Large intestine (tissue), 3 donors: ENCODE measurements around the gene PQBP1. TPM values are rescaled to one million over a fixed set of nuclear protein-coding genes. Genes with fewer than 3 reads are reported as not detected.

ENCODE experiments used
- DNase-seq, 2 donors: peaks; one replicate each; pipeline versions ENCODE4 v3.0.0 to v3.0.0-alpha.2; 2013
- H3K27ac ChIP-seq: one replicate; pipeline ENCODE4 v1.5.1; 2013; ENCODE audit warnings: low read length
- H3K27me3 ChIP-seq: 2 replicates; pipeline ENCODE4 v1.6.1; 2013; ENCODE audit warnings: low read length; ENCODE audit not compliant: control insufficient read depth, insufficient read depth
- H3K36me3 ChIP-seq: 2 replicates; pipeline ENCODE4 v1.6.1; 2013; ENCODE audit warnings: low read length; ENCODE audit not compliant: control insufficient read depth, insufficient read depth
- H3K4me1 ChIP-seq: one replicate; pipeline ENCODE4 v1.6.1; 2013; ENCODE audit warnings: low read length; ENCODE audit not compliant: control insufficient read depth, insufficient read depth
- H3K4me3 ChIP-seq: one replicate; pipeline ENCODE4 v1.5.1; 2013; ENCODE audit warnings: low read length
- H3K9me3 ChIP-seq: one replicate; pipeline ENCODE4 v1.6.1; 2013; ENCODE audit warnings: mild to moderate bottlenecking, low read depth, low read length, moderate library complexity; ENCODE audit not compliant: control insufficient read depth
- WGBS: methylation state at CpG from one replicate; pipeline ENCODE4 v1.1.5; 2013; ENCODE audit warnings: low lambda C conversion rate; ENCODE audit not compliant: insufficient coverage; 5-methylcytosine and 5-hydroxymethylcytosine counted together
- polyA plus RNA-seq: library from polyadenylated mRNA; unstranded; fragments of 120-200 nt; gene quantifications from one replicate; pipeline ENCODE4 v1.2.1, GENCODE V29; 2013

Gene PQBP1
- polyA plus RNA-seq, 1 donor: 99.9 TPM

DNA sequence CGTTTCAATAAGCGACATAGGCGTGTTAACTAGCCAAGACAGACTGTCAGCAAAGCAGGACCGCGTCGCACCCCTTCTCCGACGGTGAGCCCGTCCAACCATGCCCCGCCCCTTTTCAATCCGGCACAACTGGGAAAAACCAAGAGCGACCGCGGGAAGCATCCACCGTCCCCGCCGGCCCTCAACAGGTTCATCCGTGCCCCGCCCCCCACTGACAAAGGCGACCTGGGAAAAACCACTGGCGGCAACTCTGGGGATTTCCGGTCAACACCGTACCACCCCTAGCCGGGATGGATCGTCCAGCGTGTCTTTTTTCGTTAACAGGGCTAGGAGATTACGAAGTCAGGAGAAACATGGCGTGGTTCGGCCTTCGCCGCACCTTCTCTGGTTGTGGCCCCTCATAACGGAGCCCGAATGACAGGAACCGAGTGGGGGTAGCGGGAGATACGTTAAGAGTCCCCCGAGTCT lies 539 bp upstream of the PQBP1 start:
- Histone ChIP-seq H3K9me3 (no peaks in the 10 kb centered on the region), H3K27ac (peak overlapping the region; percentile 96), H3K36me3 (peaks cover 43% of the 10 kb centered on the region), H3K27me3 (no peaks in the 10 kb centered on the region), H3K4me1 (peaks cover 5% of the 10 kb centered on the region), H3K4me3 (peak overlapping the region; percentile 84)
- peak; percentile 68 to 82 for DNase-seq
- no CpG with 5 or more reads among the region's 38 CpGs for WGBS

GRCh38 chrX:48899078-48899410 lies 1.3 kb downstream of the PQBP1 start:
- no peak overlapping the region for H3K27ac ChIP-seq
- H3K9me3 ChIP-seq: no peaks in the 10 kb centered on the region

GRCh38 chrX:48901069-48901468 lies 3.3 kb downstream of the PQBP1 start:
- Histone ChIP-seq H3K27me3 (no peaks in the 10 kb centered on the region), H3K4me3 (no peak overlapping the region), H3K27ac (no peak overlapping the region), H3K4me1 (peaks cover 5% of the 10 kb centered on the region), H3K9me3 (no peaks in the 10 kb centered on the region), H3K36me3 (peaks cover 33% of the 10 kb centered on the region)
- no peak for DNase-seq
- no CpG with 5 or more reads among the region's 7 CpGs for WGBS

More at GRCh38 chrX:48899078-48899410, 1.3 kb downstream of the PQBP1 start:
- no peak for DNase-seq
- Histone ChIP-seq H3K36me3 (peaks cover 35% of the 10 kb centered on the region), H3K4me1 (peaks cover 5% of the 10 kb centered on the region), H3K4me3 (no peak overlapping the region), H3K27me3 (no peaks in the 10 kb centered on the region)
- no CpG with 5 or more reads among the region's 8 CpGs for WGBS

GRCh38 chrX:48902135-48902534 lies 4.4 kb downstream of the PQBP1 start:
- WGBS: no CpG with 5 or more reads among the region's 20 CpGs
- no peak for DNase-seq
- Histone ChIP-seq H3K4me3 (no peak overlapping the region), H3K4me1 (no peaks in the 10 kb centered on the region), H3K27ac (no peak overlapping the region), H3K9me3 (no peaks in the 10 kb centered on the region), H3K36me3 (peaks cover 39% of the 10 kb centered on the region), H3K27me3 (no peaks in the 10 kb centered on the region)

DNA sequence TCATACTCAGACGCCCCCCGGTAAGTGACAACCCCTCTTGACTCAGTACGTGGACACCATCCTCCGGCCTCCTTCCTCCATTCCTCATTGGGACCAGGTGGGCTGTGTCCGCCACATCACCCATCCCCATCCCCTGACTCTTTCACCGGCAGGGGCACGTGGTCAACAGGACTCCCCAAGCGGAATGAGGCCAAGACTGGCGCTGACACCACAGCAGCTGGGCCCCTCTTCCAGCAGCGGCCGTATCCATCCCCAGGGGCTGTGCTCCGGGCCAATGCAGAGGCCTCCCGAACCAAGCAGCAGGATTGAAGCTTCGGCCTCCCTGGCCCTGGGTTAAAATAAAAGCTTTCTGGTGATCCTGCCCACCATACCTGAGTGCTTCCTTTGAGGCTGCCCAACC lies 5.0 kb downstream of the PQBP1 start:
- Histone ChIP-seq H3K4me3 (no peak overlapping the region), H3K4me1 (no peaks in the 10 kb centered on the region), H3K36me3 (peaks cover 41% of the 10 kb centered on the region), H3K9me3 (no peaks in the 10 kb centered on the region), H3K27ac (no peak overlapping the region), H3K27me3 (no peaks in the 10 kb centered on the region)
- no CpG with 5 or more reads among the region's 14 CpGs for WGBS
- DNase-seq: no peak

GRCh38 chrX:48903290-48903689 lies 5.6 kb downstream of the PQBP1 start:
- Histone ChIP-seq H3K4me1 (no peaks in the 10 kb centered on the region), H3K27ac (no peak overlapping the region), H3K4me3 (no peak overlapping the region), H3K27me3 (no peaks in the 10 kb centered on the region), H3K36me3 (peaks cover 42% of the 10 kb centered on the region), H3K9me3 (no peaks in the 10 kb centered on the region)
- no CpG with 5 or more reads among the region's 6 CpGs for WGBS
- DNase-seq: no peak

GRCh38 chrX:48904180-48904579 lies 6.5 kb downstream of the PQBP1 start:
- Histone ChIP-seq H3K27ac (no peak overlapping the region), H3K9me3 (no peaks in the 10 kb centered on the region), H3K36me3 (peaks cover 44% of the 10 kb centered on the region), H3K4me3 (no peak overlapping the region), H3K27me3 (no peaks in the 10 kb centered on the region), H3K4me1 (no peaks in the 10 kb centered on the region)
- no CpG with 5 or more reads among the region's 8 CpGs for WGBS
- no peak for DNase-seq

- no peak for DNase-seq
- Histone ChIP-seq H3K36me3 (peaks cover 46% of the 10 kb centered on the region), H3K27ac (no peak overlapping the region), H3K27me3 (no peaks in the 10 kb centered on the region), H3K9me3 (no peaks in the 10 kb centered on the region), H3K4me3 (no peak overlapping the region), H3K4me1 (no peaks in the 10 kb centered on the region)
- no CpG with 5 or more reads among the region's 14 CpGs for WGBS
Observed at GRCh38 chrX:48904626-48905025, 6.9 kb downstream of the PQBP1 start.

DNA sequence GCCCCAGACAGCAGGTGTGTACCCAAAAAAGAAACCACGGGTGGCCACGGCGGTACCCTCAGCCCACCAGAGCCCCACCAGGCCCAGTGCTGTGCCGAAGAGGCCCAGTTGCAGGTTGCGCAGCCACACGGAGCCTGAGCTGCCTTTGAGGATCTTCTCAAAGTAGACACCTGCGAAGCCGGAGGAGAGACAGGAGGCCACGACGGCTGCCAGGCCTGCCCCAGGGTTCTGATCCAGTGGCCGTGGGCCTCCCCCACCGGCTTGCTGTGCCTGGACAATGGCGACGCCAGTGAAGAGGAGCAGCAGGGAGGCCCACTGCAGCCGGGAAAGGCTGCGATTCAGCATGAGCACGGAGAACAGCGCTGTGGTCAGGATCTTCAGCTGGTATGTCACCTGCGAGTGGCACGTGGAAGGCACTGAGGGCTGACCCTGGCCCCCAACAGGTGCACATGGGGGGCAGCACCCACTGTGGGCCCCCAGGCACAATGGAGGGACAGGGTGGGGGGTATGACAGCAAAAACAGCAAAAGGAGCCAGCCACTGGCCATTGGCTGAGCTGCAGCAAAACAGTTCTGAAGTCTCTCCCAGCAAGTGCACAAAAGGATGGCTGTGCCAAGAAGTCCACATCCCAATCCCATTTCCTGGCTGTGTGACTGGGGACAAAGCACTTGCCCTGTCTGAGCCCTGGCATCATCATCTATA lies 7.5 kb downstream of the PQBP1 start:
- DNase-seq: no peak
- Histone ChIP-seq H3K27me3 (no peaks in the 10 kb centered on the region), H3K4me3 (no peak overlapping the region), H3K9me3 (no peaks in the 10 kb centered on the region), H3K4me1 (peaks cover 1% of the 10 kb centered on the region), H3K36me3 (peaks cover 45% of the 10 kb centered on the region), H3K27ac (no peak overlapping the region)
- WGBS: no CpG with 5 or more reads among the region's 20 CpGs

GRCh38 chrX:48908600-48908999 lies 10.9 kb downstream of the PQBP1 start:
- H3K27me3 ChIP-seq: no peaks in the 10 kb centered on the region
- no CpG with 5 or more reads among the region's 1 CpG for WGBS
- no peaks in the 10 kb centered on the region for H3K9me3 ChIP-seq
- H3K27ac ChIP-seq: no peak overlapping the region
- peaks cover 10% of the 10 kb centered on the region for H3K4me1 ChIP-seq
- no peak overlapping the region for H3K4me3 ChIP-seq
- no peak for DNase-seq
- H3K36me3 ChIP-seq: peaks cover 30% of the 10 kb centered on the region

GRCh38 chrX:48909703-48910294 lies 12.1 kb downstream of the PQBP1 start:
- no peaks in the 10 kb centered on the region for H3K27me3 ChIP-seq
- H3K9me3 ChIP-seq: no peaks in the 10 kb centered on the region
- H3K4me1 ChIP-seq: peaks cover 10% of the 10 kb centered on the region
- WGBS: no CpG with 5 or more reads among the region's 17 CpGs
- peaks cover 39% of the 10 kb centered on the region for H3K36me3 ChIP-seq
- H3K4me3 ChIP-seq: no peak overlapping the region
- H3K27ac ChIP-seq: no peak overlapping the region
- DNase-seq: no peak
